ENCODE results near the gene FKBP7. TPM values are rescaled to one million over a fixed set of nuclear protein-coding genes. Genes with fewer than 3 reads are reported as not detected.

Gene FKBP7
- total and polyA plus RNA-seq, 2 of the 13 experiments (the other 11 are each of a cell fraction or from before 2014, with no cell fraction given), result 12.4 to 14.8 TPM

- TF ChIP-seq RELA (CRISPR knock-in tag; IDR thresholded peaks at IDR 0.05) (no peak), SRSF9 (IDR thresholded peaks at IDR 0.05; ENCODE audit: borderline replicate concordance, insufficient read depth, low read depth, low read length, poor library complexity, severe bottlenecking) (no peak), THRA (CRISPR knock-in tag; IDR thresholded peaks at IDR 0.05; ENCODE audit: borderline replicate concordance) (peak; percentile 59; the same call in 1 of the 2 replicates), ZBTB7A (CRISPR knock-in tag; IDR thresholded peaks at IDR 0.05) (no peak), ZNF263 (CRISPR knock-in tag; IDR thresholded peaks at IDR 0.05) (peak; percentile 53; the same call in 1 of the 2 replicates), DPF2 (CRISPR knock-in tag; IDR thresholded peaks at IDR 0.05; ENCODE audit: borderline replicate concordance, low read depth) (no peak), ZBTB10 (CRISPR knock-in tag; IDR thresholded peaks at IDR 0.05; ENCODE audit: borderline replicate concordance) (no peak), IKZF4 (CRISPR knock-in tag; IDR thresholded peaks at IDR 0.05; ENCODE audit: borderline replicate concordance, low read depth, not compliant biosample characterization) (peak; percentile 51), ZNF441 (CRISPR knock-in tag; IDR thresholded peaks at IDR 0.05; ENCODE audit: borderline replicate concordance) (0 out of 2 replicates have a peak, but pooled peaks have one; percentile 23), ZNF44 (CRISPR knock-in tag; IDR thresholded peaks at IDR 0.05) (no peak), ZMYM4 (CRISPR knock-in tag; IDR thresholded peaks at IDR 0.05) (peak; percentile 83), NFYB (CRISPR knock-in tag; IDR thresholded peaks at IDR 0.05) (peak; percentile 22; the same call in 1 of the 2 replicates), MEIS1 (CRISPR knock-in tag; IDR thresholded peaks at IDR 0.05; ENCODE audit: borderline replicate concordance) (0 out of 2 replicates have a peak, but pooled peaks have one; percentile 44), RARA (CRISPR knock-in tag; IDR thresholded peaks at IDR 0.05) (peak; percentile 24; the same call in 1 of the 2 replicates), ZNF414 (CRISPR knock-in tag; IDR thresholded peaks at IDR 0.05) (0 out of 2 replicates have a peak, but pooled peaks have one; percentile 48), SMAD3 (CRISPR knock-in tag; IDR thresholded peaks at IDR 0.05) (peak; percentile 89), HCFC1 (IDR thresholded peaks at IDR 0.05; ENCODE audit: low read depth, low read length) (no peak), ARID3A (IDR thresholded peaks at IDR 0.05; ENCODE audit: low read depth, low read length) (peak; percentile 37; the same call in 1 of the 2 replicates), BCL6 (CRISPR knock-in tag; IDR thresholded peaks at IDR 0.05) (peak; percentile 53)
- TF ChIP-seq, protein P1, sequence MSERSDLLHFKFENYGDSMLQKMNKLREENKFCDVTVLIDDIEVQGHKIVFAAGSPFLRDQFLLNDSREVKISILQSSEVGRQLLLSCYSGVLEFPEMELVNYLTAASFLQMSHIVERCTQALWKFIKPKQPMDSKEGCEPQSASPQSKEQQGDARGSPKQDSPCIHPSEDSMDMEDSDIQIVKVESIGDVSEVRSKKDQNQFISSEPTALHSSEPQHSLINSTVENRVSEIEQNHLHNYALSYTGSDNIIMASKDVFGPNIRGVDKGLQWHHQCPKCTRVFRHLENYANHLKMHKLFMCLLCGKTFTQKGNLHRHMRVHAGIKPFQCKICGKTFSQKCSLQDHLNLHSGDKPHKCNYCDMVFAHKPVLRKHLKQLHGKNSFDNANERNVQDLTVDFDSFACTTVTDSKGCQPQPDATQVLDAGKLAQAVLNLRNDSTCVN (CRISPR knock-in tag; IDR thresholded peaks at IDR 0.05; ENCODE audit: borderline replicate concordance), result peak; percentile 75; the same call in 1 of the 2 replicates
Observed at GRCh38 chr2:178414266-178415247, 63.8 kb downstream of the FKBP7 start (continued).
